OCI-LY7 (cell line): ENCODE results near the gene NF1. TPM values are rescaled to one million over a fixed set of nuclear protein-coding genes. Genes with fewer than 3 reads are reported as not detected.

Source experiments
- BruUV-seq: library from RNA; stranded (reverse); fragments of 400-500 nt; replicated peaks from 2 replicates; lab custom pipeline; 2021; lab: Mats Ljungman, UMichigan
- CTCF ChIA-PET: fragments of 300-600 bp; sonication (Branson Sonifier 250); formaldehyde crosslinking; loops from one replicate; lab custom pipeline; 2022; ENCODE audit warnings: antibody characterized with exemption; ENCODE audit not compliant: unreplicated experiment; lab: Charles Lee
- POLR2A ChIA-PET: fragments of 300-600 bp; sonication (Branson Sonifier 250); formaldehyde crosslinking; loops from one replicate; lab custom pipeline; 2022; ENCODE audit warnings: antibody characterized with exemption; lab: Charles Lee
- DNase-seq: peaks from one replicate; pipeline ENCODE4 v3.0.0-alpha.2; 2015; ENCODE audit warnings: low spot score
- H2AFZ ChIP-seq: fragments of 200-600 bp; sonication (generic), shearing (Covaris generic); 2 replicates; pipeline ENCODE4 v1.6.1; 2014; ENCODE audit warnings: mild to moderate bottlenecking, antibody characterized with exemption, low read length, moderate library complexity
- H3K27ac ChIP-seq: fragments of 200-600 bp; sonication (generic); 2 replicates; pipeline ENCODE4 v1.5.1; 2014; ENCODE audit warnings: mixed run types, low read depth, mild to moderate bottlenecking, moderate library complexity, low read length, inconsistent platforms; ENCODE audit not compliant: poor library complexity, severe bottlenecking
- H3K36me3 ChIP-seq: fragments of 200-600 bp; sonication (generic); 2 replicates; pipeline ENCODE4 v1.6.1; 2014; ENCODE audit warnings: mild to moderate bottlenecking, antibody characterized with exemption, low read length, moderate library complexity, mixed read lengths; ENCODE audit not compliant: insufficient read depth
- H3K4me1 ChIP-seq: fragments of 200-600 bp; sonication (generic); 2 replicates; pipeline ENCODE4 v1.5.1; 2014; ENCODE audit warnings: mild to moderate bottlenecking, low read length; ENCODE audit not compliant: insufficient read depth, poor library complexity, severe bottlenecking
- H3K4me2 ChIP-seq: fragments of 200-600 bp; sonication (generic); 2 replicates; pipeline ENCODE4 v1.6.1; 2014; ENCODE audit warnings: mild to moderate bottlenecking, low read length
- H3K4me3 ChIP-seq: fragments of 200-600 bp; sonication (generic); 2 replicates; pipeline ENCODE4 v1.5.1; 2014; ENCODE audit warnings: mild to moderate bottlenecking, low read depth, low read length; ENCODE audit not compliant: poor library complexity, severe bottlenecking
- H3K79me2 ChIP-seq: fragments of 200-600 bp; sonication (generic); 2 replicates; pipeline ENCODE4 v1.6.1; 2016; ENCODE audit warnings: low read depth, mild to moderate bottlenecking, low read length, moderate library complexity, mixed read lengths; ENCODE audit not compliant: insufficient read depth
- H3K9me2 ChIP-seq: fragments of 200-600 bp; sonication (generic); 2 replicates; pipeline ENCODE4 v1.6.1; 2016; ENCODE audit warnings: mild to moderate bottlenecking, low read length, mixed read lengths; ENCODE audit not compliant: insufficient read depth
- H3K9me3 ChIP-seq: fragments of 200-600 bp; sonication (generic); 2 replicates; pipeline ENCODE4 v1.6.1; 2014; ENCODE audit warnings: mild to moderate bottlenecking, mixed run types, low read length, mixed read lengths
- H4K20me1 ChIP-seq: fragments of 200-600 bp; sonication (generic); 2 replicates; pipeline ENCODE4 v1.6.1; 2014; ENCODE audit warnings: mild to moderate bottlenecking, antibody characterized with exemption, low read length, moderate library complexity, mixed read lengths; ENCODE audit not compliant: insufficient read depth
- EZH2phosphoT487 ChIP-seq: fragments of 200-600 bp; sonication (generic); IDR thresholded peaks from 2 replicates; pipeline ENCODE4 v1.6.1; 2018; ENCODE audit warnings: low read depth, borderline replicate concordance, mild to moderate bottlenecking, mixed run types, antibody characterized with exemption, low read length, moderate library complexity, mixed read lengths
- intact Hi-C: fragments of 100-400 bp; cut with micrococcal nuclease; formaldehyde crosslinking; loops from one replicate; pipeline ENCODE4 v1.10.0; 2022; ENCODE audit not compliant: unreplicated experiment
- total RNA-seq, 2 experiments: library from RNA; depleted of rRNA in 1 of 2; stranded (reverse); fragments of >200 nt in 1 of 2; shearing (Covaris generic) in 1 of 2; gene quantifications; 2 replicates each; pipeline ENCODE4 v1.2.3, GENCODE V29; 2014 to 2022
- TF ChIP-seq, protein P1 (sequence below): fragments of 200-600 bp; sonication (generic); conservative IDR thresholded peaks from 2 replicates; pipeline ENCODE4 v1.5.1; 2014; ENCODE audit warnings: mild to moderate bottlenecking, antibody characterized with exemption, low read length, moderate library complexity, mixed read lengths

Gene NF1
- total RNA-seq, 2 experiments from 2014 or later, result 38.7 to 64.8 TPM

DNA sequence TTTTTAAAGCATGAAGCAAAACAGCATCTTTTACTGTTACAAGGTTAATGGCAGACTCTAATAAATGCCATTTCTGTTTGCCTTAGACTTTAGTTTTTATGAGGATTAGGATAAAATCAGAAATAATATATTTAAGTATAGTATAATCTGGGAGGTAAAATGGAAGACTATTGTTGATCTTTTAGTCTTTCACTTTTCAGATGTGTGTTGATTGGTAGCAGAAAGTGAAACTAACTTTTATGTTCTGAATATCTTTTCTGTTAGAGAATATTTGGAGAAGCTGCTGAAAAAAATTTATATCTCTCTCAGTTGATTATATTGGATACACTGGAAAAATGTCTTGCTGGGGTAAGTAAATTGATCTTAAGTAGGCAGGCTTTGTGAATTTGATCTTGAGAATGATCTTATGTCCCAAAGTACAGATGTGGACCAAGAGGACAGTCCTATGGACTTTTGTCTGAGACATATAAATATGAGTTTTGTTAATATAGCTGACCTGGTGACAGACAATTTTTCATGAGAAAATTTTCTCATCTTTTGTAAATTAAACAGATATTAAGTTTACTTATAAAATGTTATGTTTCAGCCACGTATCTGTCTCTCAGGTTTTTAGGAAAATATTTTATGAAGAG, 64.1 kb downstream of the NF1 start:
- intact Hi-C loops, result no loop called here
- no TSS peak for BruUV-seq
- H3K36me3 ChIP-seq, result no peaks in the 10 kb centered on the region
- no peak overlapping the region for H3K4me3 ChIP-seq
- H2AFZ ChIP-seq, result no peak overlapping the region
- H3K79me2 ChIP-seq, result no peaks in the 10 kb centered on the region
- H3K4me1 ChIP-seq, result no peaks in the 10 kb centered on the region
- ChIA-PET CTCF (no interaction called here), POLR2A (no interaction called here)
- H3K9me2 ChIP-seq, result no peaks in the 10 kb centered on the region
- H4K20me1 ChIP-seq, result no peaks in the 10 kb centered on the region
- no peak for TF ChIP-seq EZH2phosphoT487
- TF ChIP-seq, protein P1, sequence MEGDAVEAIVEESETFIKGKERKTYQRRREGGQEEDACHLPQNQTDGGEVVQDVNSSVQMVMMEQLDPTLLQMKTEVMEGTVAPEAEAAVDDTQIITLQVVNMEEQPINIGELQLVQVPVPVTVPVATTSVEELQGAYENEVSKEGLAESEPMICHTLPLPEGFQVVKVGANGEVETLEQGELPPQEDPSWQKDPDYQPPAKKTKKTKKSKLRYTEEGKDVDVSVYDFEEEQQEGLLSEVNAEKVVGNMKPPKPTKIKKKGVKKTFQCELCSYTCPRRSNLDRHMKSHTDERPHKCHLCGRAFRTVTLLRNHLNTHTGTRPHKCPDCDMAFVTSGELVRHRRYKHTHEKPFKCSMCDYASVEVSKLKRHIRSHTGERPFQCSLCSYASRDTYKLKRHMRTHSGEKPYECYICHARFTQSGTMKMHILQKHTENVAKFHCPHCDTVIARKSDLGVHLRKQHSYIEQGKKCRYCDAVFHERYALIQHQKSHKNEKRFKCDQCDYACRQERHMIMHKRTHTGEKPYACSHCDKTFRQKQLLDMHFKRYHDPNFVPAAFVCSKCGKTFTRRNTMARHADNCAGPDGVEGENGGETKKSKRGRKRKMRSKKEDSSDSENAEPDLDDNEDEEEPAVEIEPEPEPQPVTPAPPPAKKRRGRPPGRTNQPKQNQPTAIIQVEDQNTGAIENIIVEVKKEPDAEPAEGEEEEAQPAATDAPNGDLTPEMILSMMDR, result no peak
- DNase-seq, result no peak
- H3K4me2 ChIP-seq, result no peak overlapping the region
- no peaks in the 10 kb centered on the region for H3K9me3 ChIP-seq
- no peak overlapping the region for H3K27ac ChIP-seq

DNA sequence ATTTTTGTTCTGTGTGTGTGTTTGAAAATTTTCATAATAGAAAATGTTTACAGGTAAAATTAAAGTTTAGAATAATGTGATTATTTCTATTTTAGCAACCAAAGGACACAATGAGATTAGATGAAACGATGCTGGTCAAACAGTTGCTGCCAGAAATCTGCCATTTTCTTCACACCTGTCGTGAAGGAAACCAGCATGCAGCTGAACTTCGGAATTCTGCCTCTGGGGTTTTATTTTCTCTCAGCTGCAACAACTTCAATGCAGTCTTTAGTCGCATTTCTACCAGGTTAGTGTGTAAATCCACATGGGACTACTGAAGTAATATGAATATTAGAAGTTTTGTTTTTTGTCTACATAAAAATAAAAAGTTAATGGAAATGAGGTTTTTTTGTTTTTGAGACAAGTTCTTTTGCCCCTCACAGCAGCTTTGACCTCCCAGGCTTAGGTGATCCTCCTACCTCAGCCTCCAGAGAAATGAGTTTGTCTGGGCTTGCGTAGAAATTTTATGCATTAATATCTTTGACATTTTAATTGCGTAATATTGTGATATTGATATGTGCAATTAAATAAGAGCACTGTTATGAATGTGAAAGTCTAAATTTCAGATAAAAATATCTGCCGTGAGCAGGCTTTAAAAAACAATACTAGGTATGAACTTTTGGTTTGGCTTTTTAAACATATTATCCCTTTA, 68.5 kb downstream of the NF1 start:
- Histone ChIP-seq H3K9me3 (no peaks in the 10 kb centered on the region), H3K4me1 (no peaks in the 10 kb centered on the region), H3K4me3 (no peak overlapping the region), H3K9me2 (no peaks in the 10 kb centered on the region), H4K20me1 (no peaks in the 10 kb centered on the region), H3K4me2 (no peak overlapping the region), H3K36me3 (no peaks in the 10 kb centered on the region), H2AFZ (no peak overlapping the region), H3K27ac (no peak overlapping the region), H3K79me2 (no peaks in the 10 kb centered on the region)
- no TSS peak for BruUV-seq
- no peak for TF ChIP-seq EZH2phosphoT487
- TF ChIP-seq, protein P1, result no peak
- POLR2A ChIA-PET, result no interaction called here
- intact Hi-C loops, result no loop called here
- DNase-seq, result no peak
- CTCF ChIA-PET, result no interaction called here

DNA sequence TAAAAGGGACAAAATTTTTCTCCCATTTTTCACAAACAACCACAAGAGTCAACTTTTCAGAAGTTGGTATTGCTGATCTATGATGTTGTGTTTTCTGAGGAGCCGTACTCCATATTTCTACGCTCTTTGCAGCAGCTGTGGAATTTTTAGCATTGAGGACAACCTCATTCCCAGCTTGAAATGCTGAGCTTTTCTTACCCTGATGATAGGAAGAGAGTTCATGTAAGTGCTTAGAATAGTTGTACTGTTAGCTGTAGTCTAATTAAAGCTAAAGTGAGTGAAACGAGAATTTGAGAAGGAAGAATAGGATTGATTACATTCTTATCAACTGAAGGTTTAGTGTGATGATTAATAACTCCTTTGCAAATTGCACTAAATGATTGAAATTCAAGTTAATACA, 72.3 kb downstream of the NF1 start:
- intact Hi-C loops, result no loop called here
- Histone ChIP-seq H4K20me1 (no peaks in the 10 kb centered on the region), H3K36me3 (no peaks in the 10 kb centered on the region), H3K9me2 (no peaks in the 10 kb centered on the region), H3K9me3 (no peaks in the 10 kb centered on the region), H3K4me1 (no peaks in the 10 kb centered on the region), H2AFZ (no peak overlapping the region), H3K4me3 (no peak overlapping the region), H3K79me2 (no peaks in the 10 kb centered on the region), H3K27ac (no peak overlapping the region), H3K4me2 (no peak overlapping the region)
- CTCF ChIA-PET, result no interaction called here
- no peak for DNase-seq
- POLR2A ChIA-PET, result no interaction called here
- no TSS peak for BruUV-seq
- TF ChIP-seq, protein P1, result no peak
- no peak for TF ChIP-seq EZH2phosphoT487
